ENCODE results near the gene FBXW7.

The FBXW7 gene

DNA sequence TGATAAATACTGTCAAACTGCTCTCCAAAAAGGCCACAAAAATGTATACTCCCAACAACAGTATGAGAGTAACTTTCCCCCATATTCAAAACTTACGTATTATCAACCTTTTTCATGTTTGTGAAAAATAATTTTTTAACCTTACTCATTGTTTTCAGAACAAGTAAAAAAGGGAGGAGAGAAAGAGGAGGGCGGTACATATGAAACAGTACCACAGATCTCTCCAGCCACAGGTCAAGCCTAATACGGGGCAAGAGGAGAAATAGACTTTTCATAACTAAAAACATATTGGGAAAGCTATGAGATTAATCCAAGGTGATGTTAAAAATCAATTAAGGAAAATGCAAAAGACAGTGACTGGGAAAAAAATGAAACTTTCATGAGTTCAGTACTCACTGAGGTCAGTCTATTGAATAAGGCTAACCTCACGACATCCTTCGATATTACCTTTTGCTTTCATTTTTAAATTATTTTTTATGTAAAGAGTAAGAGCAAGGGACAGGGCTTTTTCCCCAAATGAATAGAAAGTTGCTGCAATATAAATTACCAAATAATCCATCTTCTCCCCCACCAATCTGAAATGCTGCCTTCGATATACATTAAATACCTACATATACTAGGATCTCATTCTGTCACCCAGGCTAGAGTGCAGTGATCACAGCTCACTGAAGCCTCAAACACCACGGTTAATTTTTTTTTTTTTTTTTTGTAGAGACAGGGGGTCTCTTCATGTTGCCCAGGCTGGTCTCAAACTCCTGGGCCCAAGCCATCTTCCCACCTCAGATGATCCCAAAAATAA is 25.3 kb downstream of the FBXW7 start:
- no peak for DNase-seq (ENCODE audit: low spot score)

GRCh38 chr4:152509595-152510225 is 26.2 kb downstream of the FBXW7 start:
- DNase-seq (ENCODE audit: low spot score), result no peak

- no peak for DNase-seq (ENCODE audit: low spot score)
Measured at GRCh38 chr4:152508818-152509217, 27.1 kb downstream of the FBXW7 start.

GRCh38 chr4:152508386-152508785 is 27.5 kb downstream of the FBXW7 start:
- no peak for DNase-seq (ENCODE audit: low spot score)

- no peak for DNase-seq (ENCODE audit: low spot score)
Measured at GRCh38 chr4:152503653-152504290, 32.1 kb downstream of the FBXW7 start.

GRCh38 chr4:152501846-152502536 is 33.9 kb downstream of the FBXW7 start:
- no peak for DNase-seq (ENCODE audit: low spot score)

DNA sequence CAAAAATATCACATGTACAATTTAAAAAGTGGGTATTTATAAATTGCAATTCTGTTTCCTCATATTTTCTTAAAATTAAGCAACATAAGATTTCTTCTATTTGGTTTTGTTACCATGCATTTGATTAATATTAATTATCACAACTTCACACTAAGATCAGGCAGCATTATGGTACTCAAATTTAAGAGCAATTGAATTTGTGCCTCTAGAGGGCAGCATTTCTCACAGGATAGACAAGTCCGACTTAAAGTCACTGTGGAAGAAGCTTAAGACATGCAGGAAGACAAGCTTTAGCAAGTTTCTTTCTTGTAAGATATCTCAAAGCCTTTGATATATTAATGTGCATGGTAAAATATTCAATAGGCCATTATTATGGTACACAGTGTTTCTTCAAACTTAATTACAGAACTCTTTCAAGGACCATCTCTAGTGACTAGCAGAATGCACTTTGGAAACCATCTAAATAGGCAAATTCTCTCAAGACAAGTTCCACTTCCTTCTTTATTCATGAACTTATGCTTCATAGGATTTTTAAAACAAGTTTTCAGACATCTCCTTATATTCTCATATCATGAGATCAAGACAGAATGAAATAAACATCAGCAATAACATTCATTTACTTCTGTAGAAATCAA is 35.0 kb downstream of the FBXW7 start:
- DNase-seq (ENCODE audit: low spot score), result peak; percentile 88

- DNase-seq (ENCODE audit: low spot score), result no peak
Measured at GRCh38 chr4:152500275-152500674, 35.6 kb downstream of the FBXW7 start.

GRCh38 chr4:152499344-152499743 is 36.5 kb downstream of the FBXW7 start:
- no peak for DNase-seq (ENCODE audit: low spot score)

DNA sequence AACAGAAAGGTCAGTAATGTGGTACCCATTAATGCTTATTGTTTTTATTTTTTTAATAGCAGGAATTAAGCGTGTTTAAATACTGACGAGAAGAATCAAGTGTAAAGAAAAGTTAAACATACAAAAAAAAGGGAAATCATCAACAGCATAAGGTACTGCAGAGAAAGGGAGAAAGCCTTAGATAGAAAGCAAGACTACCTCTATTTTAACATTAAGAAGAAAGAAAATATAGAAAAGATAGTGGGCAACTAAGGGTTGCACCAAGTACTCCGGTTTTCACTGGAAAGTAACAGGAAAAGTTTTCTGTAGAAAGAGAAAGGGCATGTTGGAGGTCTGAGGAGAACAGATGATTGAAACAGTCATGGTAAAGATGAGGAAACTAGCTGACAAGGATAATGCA is 41.9 kb downstream of the FBXW7 start:
- DNase-seq (ENCODE audit: low spot score), result no peak

- no peak for DNase-seq (ENCODE audit: low spot score)
Measured at GRCh38 chr4:152488246-152488645, 47.6 kb downstream of the FBXW7 start.

DNA sequence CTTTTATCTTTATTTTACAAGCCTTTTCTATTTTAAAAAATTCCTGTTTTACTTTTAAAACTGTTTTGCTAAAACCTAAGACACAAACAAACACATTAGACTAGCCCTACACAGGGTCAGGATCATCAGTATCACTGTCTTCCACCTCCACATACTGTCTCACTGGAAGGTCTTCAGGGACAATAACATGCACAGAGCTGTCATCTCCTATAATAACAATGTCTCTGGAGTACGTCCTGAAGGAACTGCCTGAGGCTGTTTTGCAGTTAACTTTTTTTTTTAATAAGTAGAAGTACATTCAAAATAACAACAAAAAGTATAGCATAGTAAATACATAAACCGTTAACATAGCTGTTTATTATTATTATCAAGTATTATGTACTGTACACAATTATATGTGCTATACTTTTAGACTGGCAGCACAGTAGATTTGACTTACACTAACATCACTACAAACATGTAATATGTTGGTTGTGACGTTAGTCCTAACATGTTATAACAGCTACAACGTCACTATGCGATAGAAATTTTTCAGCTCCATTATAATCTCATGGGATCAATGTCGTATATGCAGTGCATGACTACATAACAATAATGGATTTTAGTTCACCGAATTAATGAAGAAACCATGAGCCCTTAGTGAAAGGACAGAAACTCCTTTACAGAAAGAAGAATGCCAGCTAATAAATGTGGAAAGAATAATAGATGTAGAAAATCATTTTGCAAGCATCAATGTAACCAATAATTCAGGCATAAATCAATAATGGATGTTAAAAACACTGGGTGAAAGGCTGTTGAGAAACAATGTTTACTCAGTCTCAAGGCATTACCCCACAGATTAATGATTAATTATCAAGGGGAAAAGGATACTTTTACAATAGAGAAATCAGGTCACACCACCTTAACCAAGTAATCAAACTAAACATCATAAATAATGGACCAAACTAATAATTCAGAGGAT is 49.2 kb downstream of the FBXW7 start:
- no peak for DNase-seq (ENCODE audit: low spot score)

GRCh38 chr4:152485726-152486276 is 50.1 kb downstream of the FBXW7 start:
- DNase-seq (ENCODE audit: low spot score), result peak; percentile 59

DNA sequence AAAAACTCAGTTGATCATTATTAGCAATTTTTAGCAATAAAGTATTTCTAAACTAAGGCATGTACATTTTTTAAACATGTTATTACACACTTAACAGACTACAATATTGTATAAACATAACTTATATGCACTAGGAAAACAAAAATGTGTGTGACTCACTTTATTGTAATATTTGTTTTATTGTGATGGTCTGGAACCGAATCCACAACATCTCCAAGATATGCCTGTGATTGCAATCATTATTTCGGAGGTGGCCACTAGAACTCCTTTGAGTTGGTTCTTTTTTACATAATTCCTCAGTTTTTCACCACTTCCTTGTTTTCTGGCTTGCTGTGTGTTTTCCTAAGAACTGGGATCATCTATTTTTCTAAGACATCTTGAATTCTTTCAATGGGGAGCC is 53.7 kb downstream of the FBXW7 start:
- no peak for DNase-seq (ENCODE audit: low spot score)

DNA sequence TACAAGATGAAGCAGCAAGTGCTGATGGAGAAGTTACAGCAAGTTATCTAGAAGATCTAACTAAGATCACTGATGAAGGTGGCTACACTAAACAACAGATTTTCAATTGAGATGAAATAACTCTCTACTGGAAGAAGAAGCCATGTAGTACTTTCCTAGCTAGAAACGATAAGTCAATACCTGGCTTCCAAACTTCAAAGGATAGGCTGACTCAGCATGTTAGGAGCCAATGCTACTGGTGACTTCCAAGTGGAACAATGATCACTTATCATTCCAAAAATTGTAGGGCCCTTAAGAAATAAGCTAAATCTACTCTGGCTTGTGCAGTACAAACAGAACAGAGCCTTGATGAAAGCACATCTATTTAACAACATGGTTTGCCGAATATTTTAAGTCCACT is 55.0 kb downstream of the FBXW7 start:
- DNase-seq (ENCODE audit: low spot score), result no peak

GRCh38 chr4:152480326-152480725 is 55.6 kb downstream of the FBXW7 start:
- no peak for DNase-seq (ENCODE audit: low spot score)

GRCh38 chr4:152479428-152480026 is 56.4 kb downstream of the FBXW7 start:
- no peak for DNase-seq (ENCODE audit: low spot score)

GRCh38 chr4:152478461-152479237 is 57.2 kb downstream of the FBXW7 start:
- no peak for DNase-seq (ENCODE audit: low spot score)

GRCh38 chr4:152476796-152477195 is 59.1 kb downstream of the FBXW7 start:
- no peak for DNase-seq (ENCODE audit: low spot score)
